Keratinocyte (primary cell): ENCODE measurements around the gene FRRS1L.

Experiments used
- CTCF ChIP-seq, 3 experiments: IDR thresholded peaks in 1 of 3; conservative IDR thresholded peaks in 1 of 3; optimal IDR thresholded peaks in 1 of 3; 2 replicates in 2 of 3; 3 replicates in 1 of 3; pipeline versions ENCODE3 to v1.5.1; 2011; ENCODE audit warnings: low read length in 3 of 3, mild to moderate bottlenecking in 3 of 3, moderate library complexity in 2 of 3, control low read depth in 1 of 3, inconsistent platforms in 1 of 3; ENCODE audit not compliant: insufficient read depth in 2 of 3; ENCODE audit errors: extremely low read depth in 1 of 3
- EZH2 ChIP-seq: IDR thresholded peaks from one replicate; pipeline ENCODE4 v1.6.1; 2012; ENCODE audit warnings: inconsistent platforms, mild to moderate bottlenecking, low read length, moderate library complexity

- TF ChIP-seq CTCF (optimal IDR thresholded peaks at IDR 0.05 in 1 of 3, IDR thresholded peaks at IDR 0.05 in 1 of 3, conservative IDR thresholded peaks at IDR 0.05 in 1 of 3; ENCODE audit: extremely low read depth in 1 of 3, insufficient read depth in 2 of 3, low read length in 3 of 3) (no peak), EZH2 (no peak)
Measured at GRCh38 chr9:109082091-109082620, 84.9 kb downstream of the FRRS1L start.
